Suppressor macrophage treated with lipopolysaccharide for 4 hours (primary cell): ENCODE data around the gene MTMR3.
A peak's percentile ranks its signal among the peaks of the same experiment; 100 is the strongest.

ENCODE experiments used
- DNase-seq: peaks from one replicate; pipeline ENCODE4 v3.0.0-alpha.2; 2020

The MTMR3 gene

DNA sequence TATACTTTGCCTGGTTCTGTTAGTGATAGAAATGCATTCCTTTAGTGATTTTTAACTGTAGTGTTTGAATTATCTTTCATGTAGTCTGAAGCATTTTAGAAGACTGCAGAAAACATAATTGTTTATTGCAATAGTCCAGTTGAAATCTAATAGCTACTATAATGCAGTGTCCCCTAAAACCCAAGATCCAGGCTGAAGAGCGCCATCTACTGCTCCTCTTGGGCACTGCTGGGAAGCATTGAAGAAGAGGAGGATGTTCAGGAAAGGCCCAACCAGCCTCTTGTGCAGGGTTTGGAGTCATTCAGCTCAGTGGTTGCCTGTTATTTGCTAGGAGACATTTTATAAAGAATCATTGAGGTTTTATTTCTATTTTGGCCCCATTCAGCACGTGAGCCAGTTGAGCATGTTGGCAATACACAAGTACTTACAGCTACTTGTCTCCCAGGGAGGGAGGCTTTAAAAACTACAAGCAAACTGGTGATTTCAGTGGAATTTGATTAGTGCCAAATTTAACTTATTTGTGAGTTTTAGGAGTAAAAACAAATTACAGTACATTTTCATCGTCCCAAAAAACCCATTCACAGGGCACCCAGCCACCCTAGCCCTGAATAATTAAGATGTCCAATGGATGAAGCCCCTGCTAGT is 122.4 kb downstream of the MTMR3 start:
- DNase-seq, result peak; percentile 79

DNA sequence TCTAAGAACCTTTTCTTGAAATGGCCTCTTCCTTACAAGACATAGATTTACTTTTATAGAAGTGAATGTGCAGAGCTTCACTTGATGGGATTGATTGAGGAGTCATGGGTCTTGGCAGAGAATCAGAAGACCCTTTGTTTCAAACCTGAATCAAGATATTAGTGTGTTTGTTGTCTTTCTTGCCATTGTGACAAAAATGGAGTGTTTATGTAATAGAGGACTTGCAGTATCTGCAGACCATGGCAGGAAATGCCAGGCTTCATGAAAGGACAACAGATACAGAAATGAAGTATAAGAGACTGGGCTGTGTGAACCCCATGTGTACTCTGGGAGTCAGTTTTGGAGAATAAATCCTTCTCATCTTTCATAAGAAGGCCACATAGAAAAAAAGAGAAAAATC is 124.4 kb downstream of the MTMR3 start:
- no peak for DNase-seq

DNA sequence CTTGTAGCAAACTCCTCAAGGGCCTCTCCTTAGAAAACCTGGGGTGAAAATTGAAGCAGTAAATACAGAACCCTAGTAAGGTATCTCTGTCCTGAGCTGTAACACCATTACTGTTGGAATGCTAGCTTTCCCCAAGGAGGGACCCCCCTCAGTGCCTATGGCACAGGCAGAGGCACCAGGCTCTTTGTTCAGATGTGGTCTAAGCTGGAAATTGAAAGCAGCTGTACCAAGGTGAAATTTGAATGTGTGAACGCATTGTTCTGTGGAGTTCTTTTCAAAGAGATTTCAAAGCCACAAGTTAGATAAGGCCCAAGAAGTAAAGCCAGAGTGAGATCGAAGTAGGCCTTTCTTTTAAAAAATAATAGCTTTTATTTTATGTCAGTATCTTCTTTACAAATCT is 125.4 kb downstream of the MTMR3 start:
- DNase-seq, result no peak

DNA sequence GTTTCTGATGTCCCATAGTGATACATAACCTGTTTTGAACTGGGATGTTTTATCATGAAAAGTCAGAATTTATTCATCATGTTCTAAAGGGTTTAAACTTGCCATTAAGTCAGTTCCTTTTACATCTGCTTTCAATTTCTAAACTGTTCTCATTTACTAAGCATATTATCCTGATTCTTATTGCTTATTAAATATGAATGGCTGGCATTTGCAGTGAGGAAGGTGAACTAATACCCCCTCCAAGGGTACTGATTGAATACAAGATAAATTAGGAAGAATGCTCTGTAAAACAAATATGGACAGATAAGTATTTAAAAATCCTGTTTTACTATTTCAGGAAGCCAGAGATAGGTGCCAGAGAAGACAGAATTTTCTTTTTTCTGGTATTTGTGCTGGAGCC is 126.5 kb downstream of the MTMR3 start:
- no peak for DNase-seq

DNA sequence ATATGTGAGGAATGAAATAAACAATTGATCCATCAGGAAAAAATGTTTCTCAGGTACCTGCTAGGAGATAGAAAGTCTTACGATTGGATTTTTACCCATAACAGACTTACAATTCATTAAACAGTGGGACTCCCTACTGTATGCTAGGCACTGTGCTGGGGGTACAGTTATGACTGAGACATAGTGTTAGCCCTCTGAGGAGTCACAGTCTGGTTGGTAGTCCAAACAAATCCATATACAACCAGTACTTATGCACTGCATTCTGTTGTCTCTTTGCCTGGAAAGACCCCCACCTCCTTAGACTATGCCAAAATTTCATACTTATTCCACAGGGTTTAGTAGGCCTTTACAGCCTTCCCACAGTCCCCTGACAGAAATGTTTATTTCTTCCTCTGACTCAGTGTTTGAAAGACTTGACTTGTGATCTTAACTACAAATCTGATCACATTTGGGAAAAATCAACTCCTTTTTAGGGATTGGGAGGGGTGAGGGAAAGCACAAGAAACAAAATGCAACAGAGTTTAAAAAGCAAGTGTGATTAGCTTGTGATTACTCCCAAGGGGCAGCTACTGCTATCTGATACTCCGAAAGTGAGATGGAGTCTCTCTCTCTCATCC is 127.9 kb downstream of the MTMR3 start:
- DNase-seq, result no peak

DNA sequence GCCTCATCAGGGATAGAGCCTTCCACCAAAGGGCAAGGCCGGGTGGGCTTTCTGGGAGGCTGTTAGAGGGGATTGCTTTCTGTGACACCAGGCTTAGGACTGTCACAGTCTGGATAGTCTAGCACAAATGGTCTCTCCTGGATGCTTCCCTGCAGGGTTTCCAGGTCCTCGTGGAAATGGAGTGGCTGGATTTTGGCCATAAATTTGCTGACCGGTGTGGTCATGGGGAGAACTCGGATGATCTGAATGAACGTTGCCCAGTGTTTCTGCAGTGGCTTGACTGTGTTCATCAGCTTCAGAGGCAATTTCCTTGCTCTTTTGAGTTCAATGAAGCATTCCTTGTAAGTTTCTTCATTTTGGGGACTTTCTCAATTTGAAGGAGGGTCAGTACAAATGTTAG is 130.2 kb downstream of the MTMR3 start:
- no peak for DNase-seq

DNA sequence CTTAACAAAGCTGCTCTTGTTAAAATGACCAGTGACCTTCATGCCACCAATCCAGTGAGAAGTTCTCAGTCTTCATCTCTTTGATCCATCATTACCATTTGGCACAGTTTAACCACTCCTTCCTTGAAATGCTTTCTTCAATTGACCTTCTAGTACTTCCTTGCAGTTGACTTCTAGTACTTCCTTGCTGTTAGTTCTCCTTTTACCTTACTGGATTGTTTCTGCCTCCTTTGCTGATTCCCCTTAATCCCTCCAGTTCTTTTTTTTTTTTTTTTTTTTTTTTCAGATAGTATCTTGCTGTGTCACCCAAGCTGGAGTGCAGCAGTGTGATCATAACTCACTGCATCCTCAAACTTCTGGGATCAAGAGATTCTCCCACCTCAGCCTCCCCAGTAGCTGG is 131.3 kb downstream of the MTMR3 start:
- no peak for DNase-seq

DNA sequence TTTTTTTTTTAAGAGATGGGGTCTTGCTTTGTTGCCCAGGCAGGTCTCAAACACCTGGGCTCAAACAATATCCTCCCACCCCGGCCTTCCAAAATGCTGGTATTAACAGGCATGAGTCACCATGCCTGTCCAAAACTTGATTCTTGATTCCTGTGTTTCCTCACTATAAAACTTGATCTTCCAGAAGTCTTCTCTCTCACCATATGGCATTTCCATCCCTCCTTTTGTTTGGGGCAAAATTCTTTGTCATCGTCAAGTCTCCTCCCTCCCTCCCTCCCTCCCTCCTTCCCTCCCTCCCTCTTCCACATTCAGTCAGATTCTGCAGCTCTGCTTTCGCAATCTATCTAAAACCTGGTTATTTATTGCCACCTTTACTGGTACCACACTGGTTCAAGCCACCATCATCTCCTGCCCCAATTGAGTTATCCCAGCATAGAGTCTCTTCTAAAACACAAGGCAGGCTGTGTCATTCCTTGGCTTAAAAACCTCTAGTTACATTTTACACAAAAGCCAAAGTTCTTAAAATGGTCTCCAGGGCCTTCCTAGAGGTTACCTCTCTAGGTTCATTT is 132.3 kb downstream of the MTMR3 start:
- DNase-seq, result no peak

DNA sequence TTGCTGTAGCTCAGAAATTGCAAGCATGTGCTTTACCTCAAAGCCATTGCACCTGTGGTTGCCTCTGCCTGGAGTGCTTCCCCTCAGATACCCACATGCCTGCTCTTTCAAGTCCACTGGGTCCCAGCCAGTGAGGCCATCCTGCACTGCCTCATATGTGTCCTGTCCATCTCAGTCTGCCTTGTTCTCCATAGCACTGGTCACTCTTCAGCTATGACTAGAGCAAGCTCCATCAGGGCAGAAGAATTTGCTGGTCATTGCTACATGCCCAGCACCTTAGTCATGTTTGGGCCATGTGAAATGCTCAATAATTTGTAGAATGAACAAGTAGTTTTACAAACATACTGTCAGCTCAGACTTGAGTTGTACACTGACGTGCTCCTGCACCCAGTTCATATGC is 132.9 kb downstream of the MTMR3 start:
- DNase-seq, result no peak

DNA sequence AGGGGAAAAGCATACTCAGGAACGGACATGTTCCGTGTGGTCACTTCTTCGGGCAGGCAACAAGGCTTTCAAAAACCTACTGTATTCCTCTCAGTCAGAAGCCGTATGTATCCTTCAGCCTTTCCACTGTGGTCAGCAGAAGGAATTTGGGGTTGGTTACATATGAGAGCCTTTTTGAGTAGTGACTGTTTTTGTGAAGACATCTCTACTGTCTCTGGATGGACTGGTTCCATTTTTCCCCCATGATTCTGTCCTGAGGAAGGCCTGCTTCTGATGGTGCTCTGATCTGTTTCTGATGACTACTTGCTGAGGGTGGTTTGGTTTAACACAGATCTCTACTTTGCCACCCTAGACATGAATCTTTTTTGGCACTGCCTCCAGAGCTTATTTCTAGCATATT is 133.6 kb downstream of the MTMR3 start:
- DNase-seq, result no peak

DNA sequence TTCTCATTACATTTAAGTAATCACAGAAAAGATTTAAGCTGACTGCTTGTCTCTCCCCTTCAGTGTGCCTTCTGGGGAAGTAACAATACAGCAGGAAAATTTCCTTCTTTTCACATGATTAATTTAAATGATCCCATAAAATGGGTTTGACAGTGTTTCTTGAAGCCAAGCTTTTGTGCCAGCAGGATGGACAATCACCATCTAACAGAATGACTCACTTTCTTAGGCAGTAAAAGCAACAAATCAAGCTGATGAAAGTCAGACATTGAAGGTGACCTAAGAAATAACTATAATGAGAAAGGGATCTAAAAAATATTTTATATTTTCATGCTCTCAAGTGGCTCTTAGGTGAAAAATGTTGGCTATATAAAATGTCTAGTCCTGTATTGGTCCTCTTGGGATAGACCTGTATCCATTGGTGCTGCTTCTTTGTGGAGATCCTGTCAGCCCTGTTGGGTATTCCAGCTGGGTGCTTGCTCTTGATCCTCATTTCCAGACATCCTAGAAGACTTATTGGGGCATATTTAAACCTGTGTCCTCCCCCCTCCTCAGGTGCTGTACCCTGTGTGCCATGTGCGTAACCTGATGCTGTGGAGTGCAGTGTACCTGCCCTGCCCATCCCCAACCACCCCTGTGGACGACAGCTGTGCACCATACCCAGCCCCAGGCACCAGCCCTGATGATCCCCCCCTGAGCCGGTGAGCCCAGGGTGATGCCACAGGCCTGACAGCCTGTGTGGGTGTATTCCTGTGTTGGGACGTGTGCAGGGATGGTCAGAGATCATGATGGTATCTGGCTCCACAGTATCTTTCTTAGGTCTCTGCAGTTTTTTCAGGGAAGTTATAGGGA is 134.6 kb downstream of the MTMR3 start:
- no peak for DNase-seq

DNA sequence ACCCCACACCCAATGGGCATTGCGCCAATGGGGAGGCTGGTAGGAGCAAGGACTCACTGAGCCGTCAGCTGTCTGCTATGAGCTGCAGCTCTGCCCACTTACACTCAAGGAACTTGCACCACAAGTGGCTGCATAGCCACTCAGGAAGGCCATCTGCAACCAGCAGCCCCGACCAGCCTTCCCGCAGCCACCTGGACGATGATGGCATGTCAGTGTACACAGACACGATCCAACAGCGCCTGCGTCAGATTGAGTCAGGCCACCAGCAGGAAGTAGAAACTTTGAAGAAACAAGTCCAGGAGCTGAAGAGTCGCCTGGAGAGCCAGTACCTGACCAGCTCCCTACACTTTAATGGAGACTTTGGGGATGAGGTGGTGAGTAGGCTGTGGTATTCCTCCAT is 137.5 kb downstream of the MTMR3 start:
- no peak for DNase-seq

DNA sequence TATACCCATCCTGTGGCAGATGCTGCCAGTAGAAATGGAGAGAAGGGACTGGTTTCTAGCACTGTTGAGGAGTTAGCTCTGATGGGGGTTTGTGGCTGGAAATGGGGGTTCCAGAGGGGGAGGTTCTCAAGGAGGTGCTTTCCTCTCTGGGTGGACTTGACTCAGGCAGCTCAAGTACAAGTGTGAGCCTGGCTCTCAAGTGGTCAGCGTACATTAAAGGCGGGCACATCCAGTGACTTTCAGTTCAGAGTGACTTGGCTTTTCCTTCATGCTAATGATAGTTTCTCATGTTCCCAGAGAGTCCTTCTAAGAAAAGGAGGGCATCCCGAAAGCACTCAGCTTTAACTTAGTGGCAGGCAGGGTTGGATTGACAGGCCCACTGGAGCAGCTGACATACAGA is 138.4 kb downstream of the MTMR3 start:
- DNase-seq, result no peak

DNA sequence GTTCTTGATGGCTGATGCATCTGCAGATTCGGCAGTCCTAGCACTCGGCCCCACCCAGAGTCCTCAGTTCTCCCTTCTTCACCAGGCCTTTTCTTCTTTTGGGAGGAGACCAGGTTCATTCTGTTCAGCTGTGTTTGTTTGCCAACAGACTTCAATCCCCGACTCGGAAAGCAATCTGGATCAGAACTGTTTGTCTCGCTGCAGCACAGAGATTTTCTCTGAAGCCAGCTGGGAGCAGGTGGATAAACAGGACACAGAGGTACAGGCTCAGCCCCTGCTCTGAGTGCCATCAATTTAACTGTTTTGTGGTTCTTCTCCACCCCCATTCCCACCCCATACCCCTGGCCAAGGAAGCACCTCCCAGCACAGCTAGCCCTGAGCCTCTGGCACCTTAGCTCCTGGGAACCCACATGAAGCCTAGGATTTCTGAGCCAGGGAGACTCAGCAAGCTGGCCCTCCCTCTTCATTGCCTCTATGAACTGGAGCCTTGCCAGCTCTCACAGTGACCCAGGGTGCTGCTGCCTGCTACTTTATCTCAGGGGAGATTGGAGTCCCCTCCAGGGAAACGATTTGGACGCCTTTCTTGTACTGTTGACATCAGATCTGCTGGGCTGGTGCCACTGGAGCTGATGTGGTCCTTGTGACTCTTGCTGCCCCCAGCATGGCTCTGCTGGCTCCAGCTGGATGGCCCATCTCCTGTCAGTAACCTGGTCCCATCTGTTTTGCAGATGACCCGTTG is 139.1 kb downstream of the MTMR3 start:
- DNase-seq, result no peak

DNA sequence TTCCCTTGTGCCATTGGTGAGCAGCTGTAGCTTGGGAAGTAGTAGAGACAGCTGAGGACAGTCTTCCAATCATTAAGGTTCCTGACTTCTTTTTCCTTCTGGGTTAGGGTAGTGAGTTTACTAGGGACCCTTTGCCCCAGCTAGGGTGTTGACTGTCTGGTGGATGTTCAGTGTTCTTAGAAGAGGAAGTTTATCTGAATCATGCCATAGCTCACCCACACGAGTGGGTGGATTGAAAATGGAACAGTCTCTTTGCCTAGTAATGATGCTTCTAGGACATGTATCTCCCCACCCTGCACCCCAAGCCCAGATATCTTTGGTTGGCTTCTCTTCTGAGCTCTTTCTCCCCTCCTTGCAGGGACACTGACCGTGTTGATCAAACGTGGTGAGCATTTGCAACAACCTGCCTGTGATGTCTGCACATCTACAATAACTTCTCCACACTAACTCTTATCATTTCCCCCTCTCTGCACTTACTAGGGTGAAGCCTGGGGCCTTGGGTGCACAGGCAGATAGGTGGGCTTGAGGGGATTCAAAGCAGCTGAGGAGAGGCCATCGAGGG is 140.2 kb downstream of the MTMR3 start:
- peak; percentile 55 for DNase-seq

DNA sequence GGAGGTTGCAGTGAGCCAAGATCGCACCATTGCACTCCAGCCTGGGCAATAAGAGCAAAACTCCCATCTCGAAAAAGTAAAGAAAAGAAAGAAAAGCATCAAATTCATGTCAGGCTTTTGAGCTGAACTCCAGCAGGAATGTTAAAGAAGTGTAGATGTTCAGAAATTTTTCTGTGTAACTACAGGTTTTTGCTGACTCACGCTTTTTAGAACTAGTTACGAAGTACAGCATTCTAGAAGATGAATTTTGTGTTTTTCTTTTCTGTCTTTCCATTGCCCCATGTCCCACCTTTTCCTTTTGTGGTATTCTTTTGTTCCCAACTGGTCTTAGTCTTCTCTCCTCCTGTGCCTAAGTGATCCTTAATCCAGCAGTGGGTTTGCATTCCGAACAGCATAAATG is 141.3 kb downstream of the MTMR3 start:
- DNase-seq, result no peak

DNA sequence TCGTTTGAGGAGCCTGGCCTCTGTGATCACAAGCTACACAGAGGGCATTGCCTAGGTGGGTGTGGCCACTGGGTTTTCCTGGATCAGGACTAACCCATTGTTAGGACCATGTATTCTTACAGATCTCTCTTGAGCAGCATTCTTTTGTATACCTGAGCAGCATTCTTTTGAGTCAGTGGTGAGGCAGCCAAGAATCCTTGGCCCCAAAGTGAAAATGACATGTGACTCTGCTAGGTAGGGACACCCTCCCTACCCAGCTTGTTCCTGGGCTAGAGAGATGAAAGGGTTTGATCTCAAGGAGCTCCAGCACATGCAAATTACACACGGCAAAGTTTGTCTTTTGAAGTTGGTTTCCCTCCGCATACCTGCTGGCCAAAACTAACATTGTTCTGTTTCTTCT is 142.2 kb downstream of the MTMR3 start:
- DNase-seq, result no peak

DNA sequence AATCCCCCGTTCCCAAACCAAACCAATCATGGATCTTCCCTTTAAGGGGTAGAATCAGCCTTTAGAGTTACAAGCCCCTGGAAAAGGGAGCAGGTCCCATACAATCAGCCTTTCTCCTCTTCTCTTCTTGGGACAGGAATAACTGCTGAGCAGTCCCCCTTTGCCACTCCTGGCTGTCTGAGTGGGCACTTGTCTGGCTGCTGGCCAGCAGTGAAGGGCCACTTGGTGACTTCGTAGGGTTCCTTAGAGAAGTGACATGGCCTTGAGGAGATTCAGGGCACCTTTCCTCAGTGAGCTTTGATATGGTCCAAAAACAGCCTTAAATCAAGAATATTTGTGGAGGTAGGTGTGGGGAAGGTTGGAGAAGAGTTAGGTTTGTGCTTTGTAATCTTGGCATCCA is 143.8 kb downstream of the MTMR3 start:
- no peak for DNase-seq

DNA sequence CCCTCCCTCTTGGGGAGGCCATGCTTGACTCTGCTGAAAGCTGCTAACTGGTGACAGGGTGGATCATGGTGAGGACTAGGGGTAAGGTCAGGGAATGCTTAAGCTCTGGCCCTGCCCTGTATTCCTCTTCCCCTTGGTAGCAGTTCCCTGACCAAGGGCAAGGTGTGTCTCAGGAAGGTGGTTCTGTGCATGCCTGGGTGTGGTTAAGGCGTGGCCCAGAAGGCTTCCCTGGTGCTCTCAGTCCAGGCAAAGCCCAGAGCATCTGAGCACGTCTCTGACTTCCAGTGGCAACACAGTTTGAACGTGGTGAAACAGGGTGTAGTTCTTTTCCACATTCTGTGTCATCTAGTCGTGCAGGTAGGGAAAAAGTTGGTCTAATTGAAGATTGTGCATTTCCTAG is 144.2 kb downstream of the MTMR3 start:
- no peak for DNase-seq

DNA sequence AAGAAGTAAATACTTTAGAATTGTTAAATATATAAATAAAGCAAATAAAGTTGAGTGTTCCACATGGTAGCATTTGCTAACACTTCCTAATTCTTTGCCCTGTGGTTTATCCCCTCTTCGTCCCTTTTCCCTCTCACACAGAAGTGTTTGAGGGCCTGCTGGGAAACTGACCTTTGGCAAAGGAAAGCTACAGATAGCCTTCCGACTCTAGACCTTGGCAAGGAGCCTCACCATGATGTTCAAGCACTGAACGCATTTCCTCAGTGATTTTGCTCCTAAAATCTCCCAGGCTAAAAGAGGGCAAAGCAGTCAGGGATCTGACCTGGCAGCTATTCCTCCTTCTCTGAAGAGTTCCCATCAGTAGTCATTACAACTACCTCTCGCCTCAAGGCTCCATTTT is 144.8 kb downstream of the MTMR3 start:
- DNase-seq, result no peak

DNA sequence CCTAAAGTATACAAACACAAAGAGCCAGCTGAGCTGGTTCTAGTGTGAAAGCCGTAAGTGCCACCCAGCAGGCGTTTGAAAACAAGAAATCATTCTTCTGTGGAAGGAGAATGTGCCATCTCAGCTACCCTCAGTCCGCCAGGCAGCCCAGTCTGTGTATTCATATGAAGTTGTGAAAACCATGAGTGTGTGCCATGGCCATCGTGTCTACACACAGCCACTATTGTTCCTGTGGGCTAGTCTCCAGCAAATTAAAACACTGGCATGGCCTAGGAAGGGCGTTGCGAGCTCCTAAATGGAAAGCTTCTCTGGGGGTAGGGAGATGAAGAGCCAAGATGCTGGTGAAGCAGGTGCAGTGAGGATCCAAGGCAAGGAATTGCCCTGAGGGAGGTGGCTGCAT is 145.8 kb downstream of the MTMR3 start:
- DNase-seq, result no peak

DNA sequence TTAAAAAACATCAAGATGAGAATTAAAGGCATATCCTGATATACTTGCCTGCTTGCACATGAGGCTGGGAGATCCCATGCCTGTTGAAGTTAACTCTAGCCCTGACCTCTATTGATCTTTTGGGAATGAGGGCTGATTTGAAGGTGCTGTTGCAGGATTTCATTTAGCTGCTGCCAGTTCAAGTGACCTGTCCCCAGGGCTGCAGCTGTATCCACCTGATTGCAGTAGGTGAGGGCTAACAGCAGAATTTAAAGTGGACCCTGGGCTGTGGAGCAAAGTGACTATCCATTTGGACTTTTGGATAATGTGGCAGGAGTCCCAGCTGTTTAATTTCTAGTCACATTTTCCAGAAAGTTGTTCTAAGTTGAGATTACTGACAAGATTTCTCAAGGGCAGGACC is 146.5 kb downstream of the MTMR3 start:
- no peak for DNase-seq

DNA sequence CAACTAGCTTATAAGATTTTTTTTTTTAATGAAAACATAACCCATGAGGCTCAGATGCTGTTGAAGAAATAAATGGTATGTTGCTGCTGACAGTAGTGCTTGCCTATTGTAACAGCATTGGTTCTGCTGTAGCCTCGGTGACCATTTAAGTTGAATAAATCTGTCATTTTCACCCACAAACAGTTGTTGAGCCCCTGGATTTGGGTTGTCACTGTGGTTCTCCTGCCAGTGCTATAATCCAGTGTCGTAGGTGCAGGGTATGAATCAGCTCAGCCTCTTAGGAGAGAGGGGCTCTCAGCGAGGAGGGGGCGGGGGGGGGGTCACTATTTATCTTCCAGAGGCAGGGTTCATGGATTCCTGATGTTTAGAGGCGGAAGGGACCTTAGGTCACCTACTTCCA is 147.4 kb downstream of the MTMR3 start:
- DNase-seq, result no peak
